HCT116 (cell line): ENCODE measurements around the gene RNF180. TPM values are rescaled to one million over a fixed set of nuclear protein-coding genes. Genes with fewer than 3 reads are reported as not detected.

Experiments
- ATAC-seq: fragments of 200-7000 bp; cut with Tn5 transposase; 2 replicates; pipeline ENCODE4 v1.9.1; 2020; ENCODE audit warnings: mild to moderate bottlenecking, moderate library complexity
- BruUV-seq: library from RNA; stranded (reverse); fragments of 400-500 nt; replicated peaks from 2 replicates; lab custom pipeline; 2021; lab: Mats Ljungman, UMichigan
- CTCF ChIA-PET: fragments of 300-600 bp; sonication (Branson Sonifier 250); formaldehyde crosslinking; loops from one replicate; lab custom pipeline; 2021; ENCODE audit warnings: antibody characterized with exemption; lab: Charles Lee
- POLR2A ChIA-PET: fragments of 300-600, 350-600 bp; sonication (Branson Sonifier 250); formaldehyde crosslinking; loops from one replicate; lab custom pipeline; 2021; ENCODE audit warnings: antibody characterized with exemption; lab: Charles Lee
- RAD21 ChIA-PET, 2 experiments: fragments of 300-600 bp; sonication (Branson Sonifier 250); formaldehyde crosslinking; loops; one replicate each; lab custom pipeline; 2023; ENCODE audit warnings: low total read pairs in 2 of 2; ENCODE audit not compliant: uncharacterized antibody in 2 of 2, unreplicated experiment in 2 of 2, low non-redundant PET in 1 of 2; lab: Charles Lee
- DNase-seq: peaks from one replicate; pipeline ENCODE4 v3.0.0-alpha.2; 2010; ENCODE audit warnings: low read depth, low spot score
- H2AFZ ChIP-seq: fragments of 200-600 bp; shearing (Covaris generic), sonication (generic); 2 replicates; pipeline ENCODE4 v1.6.1; 2017; ENCODE audit warnings: low read depth, mixed run types, mixed read lengths, antibody characterized with exemption, low read length; ENCODE audit not compliant: poor library complexity, severe bottlenecking
- H3K27ac ChIP-seq: 2 replicates; pipeline ENCODE4 v1.5.1; 2012; ENCODE audit warnings: low read depth, low read length
- H3K27me3 ChIP-seq: fragments of 200-600 bp; sonication (generic); 2 replicates; pipeline ENCODE4 v1.6.1; 2016; ENCODE audit warnings: mixed run types, low read length, mixed read lengths; ENCODE audit not compliant: insufficient read depth
- H3K36me3 ChIP-seq, 2 experiments: fragments of 200-500 bp in 1 of 2; fragments of 200-600 bp in 1 of 2; sonication (Bioruptor generic) in 1 of 2; sonication (generic) in 1 of 2; 2 replicates each; pipeline versions ENCODE4 v1.5.1 to v1.6.1; 2014 to 2016; ENCODE audit warnings: low read length in 2 of 2, inconsistent platforms in 1 of 2, mixed read lengths in 1 of 2, mixed run types in 1 of 2; ENCODE audit not compliant: insufficient read depth in 2 of 2, control insufficient read depth in 1 of 2
- H3K4me1 ChIP-seq, 2 experiments: fragments of 200-600 bp in 1 of 2; sonication (generic) in 1 of 2; 2 replicates each; pipeline versions ENCODE4 v1.5.1 to v1.6.1; 2012 to 2017; ENCODE audit warnings: low read length in 2 of 2, inconsistent platforms in 1 of 2, mild to moderate bottlenecking in 1 of 2, mixed read lengths in 1 of 2, mixed run types in 1 of 2, moderate library complexity in 1 of 2; ENCODE audit not compliant: insufficient read depth in 2 of 2, control insufficient read depth in 1 of 2
- H3K4me2 ChIP-seq: fragments of 200-600 bp; sonication (generic); 2 replicates; pipeline ENCODE4 v1.6.1; 2017; ENCODE audit warnings: mixed run types, low read length, mixed read lengths
- H3K4me3 ChIP-seq, 2 experiments: fragments of 200-600 bp in 1 of 2; sonication (generic) in 1 of 2; replicated peaks in 1 of 2; 2 replicates each; pipeline ENCODE4 v1.5.1; 2011 to 2016; ENCODE audit warnings: low read length in 2 of 2, control low read depth in 1 of 2, low read depth in 1 of 2, mild to moderate bottlenecking in 1 of 2, mixed read lengths in 1 of 2, mixed run types in 1 of 2
- H3K79me2 ChIP-seq: fragments of 200-600 bp; sonication (generic); 2 replicates; pipeline ENCODE4 v1.6.1; 2017; ENCODE audit warnings: mild to moderate bottlenecking, mixed run types, low read length, moderate library complexity, mixed read lengths; ENCODE audit not compliant: insufficient read depth
- H3K9ac ChIP-seq: fragments of 200-600 bp; sonication (generic); 2 replicates; pipeline ENCODE4 v1.6.1; 2016; ENCODE audit warnings: low read length, mixed read lengths
- H3K9me2 ChIP-seq: fragments of 200-600 bp; sonication (generic), shearing (Covaris generic); 2 replicates; pipeline ENCODE4 v1.6.1; 2017; ENCODE audit warnings: mixed run types, mild to moderate bottlenecking, moderate library complexity; ENCODE audit not compliant: insufficient read depth
- H3K9me3 ChIP-seq, 2 experiments: fragments of 200-500 bp in 1 of 2; fragments of 200-600 bp in 1 of 2; sonication (Bioruptor generic) in 1 of 2; sonication (generic) in 1 of 2; 2 replicates each; pipeline ENCODE4 v1.6.1; 2014 to 2017; ENCODE audit warnings: low read length in 2 of 2, mixed read lengths in 2 of 2, inconsistent platforms in 1 of 2, low read depth in 1 of 2, mild to moderate bottlenecking in 1 of 2, mixed run types in 1 of 2, moderate library complexity in 1 of 2; ENCODE audit not compliant: control insufficient read depth in 1 of 2, insufficient read depth in 1 of 2
- H4K20me1 ChIP-seq: fragments of 200-600 bp; sonication (generic), shearing (Covaris generic); 2 replicates; pipeline ENCODE4 v1.6.1; 2017; ENCODE audit warnings: mixed run types, mild to moderate bottlenecking, moderate library complexity; ENCODE audit not compliant: insufficient read depth
- CBX3 ChIP-seq: IDR thresholded peaks from 2 replicates; pipeline ENCODE4 v1.6.1; 2012; ENCODE audit warnings: low read depth
- CEBPB ChIP-seq: IDR thresholded peaks from 2 replicates; pipeline ENCODE4 v1.6.1; 2012; ENCODE audit warnings: low read depth
- EGR1 ChIP-seq: IDR thresholded peaks from 2 replicates; pipeline ENCODE4 v1.6.1; 2012; ENCODE audit warnings: low read depth
- ELF1 ChIP-seq: IDR thresholded peaks from 2 replicates; pipeline ENCODE4 v1.6.1; 2012; ENCODE audit warnings: low read depth, borderline replicate concordance
- EZH2phosphoT487 ChIP-seq: fragments of 200-600 bp; IDR thresholded peaks from 2 replicates; pipeline ENCODE4 v1.6.1; 2018; ENCODE audit warnings: antibody characterized with exemption, borderline replicate concordance
- FOSL1 ChIP-seq: IDR thresholded peaks from 2 replicates; pipeline ENCODE4 v1.6.1; 2012; ENCODE audit warnings: low read depth
- JUND ChIP-seq: IDR thresholded peaks from 2 replicates; pipeline ENCODE4 v1.6.1; 2012
- POLR2AphosphoS5 ChIP-seq: IDR thresholded peaks from 2 replicates; pipeline ENCODE4 v1.6.1; 2011; ENCODE audit warnings: mild to moderate bottlenecking, low read depth, low read length, moderate library complexity
- REST ChIP-seq: IDR thresholded peaks from 2 replicates; pipeline ENCODE4 v1.6.1; 2012; ENCODE audit warnings: low read depth
- SP1 ChIP-seq: IDR thresholded peaks from 2 replicates; pipeline ENCODE4 v1.6.1; 2012; ENCODE audit warnings: low read depth
- SRF ChIP-seq: IDR thresholded peaks from 2 replicates; pipeline ENCODE4 v1.6.1; 2012; ENCODE audit warnings: low read depth
- TCF7L2 ChIP-seq: IDR thresholded peaks from 2 replicates; pipeline ENCODE4 v1.7.0; 2011; ENCODE audit warnings: borderline replicate concordance, inconsistent platforms; ENCODE audit not compliant: insufficient read depth, insufficient read length; ENCODE audit errors: extremely low read depth
- YY1 ChIP-seq: IDR thresholded peaks from 2 replicates; pipeline ENCODE4 v1.6.1; 2011; ENCODE audit warnings: low read length, low read depth, moderate library complexity, mild to moderate bottlenecking; ENCODE audit not compliant: insufficient replicate concordance; ENCODE audit errors: extremely low read depth
- ZBTB33 ChIP-seq: IDR thresholded peaks from 2 replicates; pipeline ENCODE4 v1.6.1; 2011; ENCODE audit warnings: mild to moderate bottlenecking, low read length, moderate library complexity; ENCODE audit not compliant: insufficient replicate concordance; ENCODE audit errors: extremely low read depth
- ZFX ChIP-seq: fragments of 450-650 bp; IDR thresholded peaks from 2 replicates; pipeline ENCODE4 v1.6.1; 2017
- intact Hi-C: fragments of 100-400 bp; cut with micrococcal nuclease; formaldehyde crosslinking; loops from 2 replicates; pipeline ENCODE4 v1.10.0; 2022
- total RNA-seq: library from RNA; stranded (reverse); gene quantifications from one replicate; pipeline ENCODE4 v1.2.1, GENCODE V29; 2021; ENCODE audit not compliant: unreplicated experiment
- TF ChIP-seq, protein P1 (sequence below): IDR thresholded peaks from 2 replicates; pipeline ENCODE4 v1.6.1; 2012
- TF ChIP-seq, protein P2 (sequence below): IDR thresholded peaks from 2 replicates; pipeline ENCODE4 v1.6.1; 2012
- TF ChIP-seq, protein P3 (sequence below), 3 experiments: fragments of 200-600 bp in 1 of 3; sonication (generic) in 1 of 3; IDR thresholded peaks in 2 of 3; conservative IDR thresholded peaks in 1 of 3; 2 replicates each; pipeline ENCODE4 v1.5.1; 2012 to 2017; ENCODE audit warnings: low read depth in 2 of 3, low read length in 2 of 3, antibody characterized with exemption in 1 of 3, borderline replicate concordance in 1 of 3, control low read depth in 1 of 3, mild to moderate bottlenecking in 1 of 3, mixed read lengths in 1 of 3, mixed run types in 1 of 3, moderate library complexity in 1 of 3; ENCODE audit not compliant: insufficient read depth in 1 of 3

The RNF180 gene
- total RNA-seq, 1 experiment from 2014 or later = not detected

DNA sequence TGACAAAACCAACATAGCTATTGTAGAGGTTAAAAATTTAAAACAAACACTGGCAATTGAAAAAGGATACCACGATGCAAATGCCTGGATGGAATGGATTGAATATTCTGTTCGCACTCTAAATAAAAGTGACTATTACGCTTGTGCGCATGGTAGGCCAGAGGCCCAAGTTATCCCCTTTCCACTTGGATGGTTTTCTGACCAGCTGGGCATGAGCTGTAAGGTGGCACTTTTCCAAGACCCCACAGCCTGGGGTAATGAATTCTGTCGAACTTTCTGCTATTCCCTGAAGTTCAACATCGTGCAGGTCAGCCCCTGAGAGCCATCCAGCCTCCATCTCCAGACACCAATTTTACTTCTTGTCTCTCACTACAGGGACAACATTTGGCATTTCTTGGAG lies 5.4 kb upstream of the RNF180 start:
- CTCF ChIA-PET = no interaction called here
- ATAC-seq = no peak

More for the DNA sequence above, 5.4 kb upstream of the RNF180 start:
- Histone ChIP-seq H3K9me3 (peaks cover 0 to 5% of the 10 kb centered on the region in 2 experiments; a peak in 1 of 4 replicates), H3K27ac (no peak overlapping the region), H3K9me2 (no peaks in the 10 kb centered on the region), H4K20me1 (no peaks in the 10 kb centered on the region), H3K4me3 (no peak overlapping the region), H3K9ac (no peak overlapping the region), H3K4me2 (no peak overlapping the region), H3K4me1 (no peaks in the 10 kb centered on the region), H3K27me3 (no peaks in the 10 kb centered on the region), H2AFZ (no peak overlapping the region), H3K36me3 (no peaks in the 10 kb centered on the region), H3K79me2 (no peaks in the 10 kb centered on the region)
- intact Hi-C loops = no loop called here
- TF ChIP-seq SRF (no peak), JUND (no peak), CBX3 (no peak), YY1 (no peak), REST (no peak), EGR1 (no peak), ELF1 (no peak), POLR2AphosphoS5 (no peak), SP1 (no peak), FOSL1 (no peak), ZBTB33 (no peak), ZFX (no peak), CEBPB (no peak), TCF7L2 (no peak), EZH2phosphoT487 (no peak)
- TF ChIP-seq, protein P1, sequence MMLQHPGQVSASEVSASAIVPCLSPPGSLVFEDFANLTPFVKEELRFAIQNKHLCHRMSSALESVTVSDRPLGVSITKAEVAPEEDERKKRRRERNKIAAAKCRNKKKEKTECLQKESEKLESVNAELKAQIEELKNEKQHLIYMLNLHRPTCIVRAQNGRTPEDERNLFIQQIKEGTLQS = no peak
- TF ChIP-seq, protein P2, sequence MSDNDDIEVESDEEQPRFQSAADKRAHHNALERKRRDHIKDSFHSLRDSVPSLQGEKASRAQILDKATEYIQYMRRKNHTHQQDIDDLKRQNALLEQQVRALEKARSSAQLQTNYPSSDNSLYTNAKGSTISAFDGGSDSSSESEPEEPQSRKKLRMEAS = no peak
- TF ChIP-seq, protein P3, sequence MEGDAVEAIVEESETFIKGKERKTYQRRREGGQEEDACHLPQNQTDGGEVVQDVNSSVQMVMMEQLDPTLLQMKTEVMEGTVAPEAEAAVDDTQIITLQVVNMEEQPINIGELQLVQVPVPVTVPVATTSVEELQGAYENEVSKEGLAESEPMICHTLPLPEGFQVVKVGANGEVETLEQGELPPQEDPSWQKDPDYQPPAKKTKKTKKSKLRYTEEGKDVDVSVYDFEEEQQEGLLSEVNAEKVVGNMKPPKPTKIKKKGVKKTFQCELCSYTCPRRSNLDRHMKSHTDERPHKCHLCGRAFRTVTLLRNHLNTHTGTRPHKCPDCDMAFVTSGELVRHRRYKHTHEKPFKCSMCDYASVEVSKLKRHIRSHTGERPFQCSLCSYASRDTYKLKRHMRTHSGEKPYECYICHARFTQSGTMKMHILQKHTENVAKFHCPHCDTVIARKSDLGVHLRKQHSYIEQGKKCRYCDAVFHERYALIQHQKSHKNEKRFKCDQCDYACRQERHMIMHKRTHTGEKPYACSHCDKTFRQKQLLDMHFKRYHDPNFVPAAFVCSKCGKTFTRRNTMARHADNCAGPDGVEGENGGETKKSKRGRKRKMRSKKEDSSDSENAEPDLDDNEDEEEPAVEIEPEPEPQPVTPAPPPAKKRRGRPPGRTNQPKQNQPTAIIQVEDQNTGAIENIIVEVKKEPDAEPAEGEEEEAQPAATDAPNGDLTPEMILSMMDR (IDR thresholded peaks at IDR 0.05 in 2 of 3, conservative IDR thresholded peaks at IDR 0.05 in 1 of 3; ENCODE audit: borderline replicate concordance in 1 of 3, insufficient read depth in 1 of 3, low read depth in 2 of 3, low read length in 2 of 3) = no peak
- BruUV-seq = no TSS peak
- RAD21 ChIA-PET = no interaction called here
- POLR2A ChIA-PET = no interaction called here
- no peak for DNase-seq
